NK-92 (cell line): ENCODE results near the gene CUZD1.

Source experiments
- DNase-seq: peaks from one replicate; lab custom pipeline; 2025; ENCODE audit not compliant: unreplicated experiment; lab: John Stamatoyannopoulos, UW

CUZD1 gene

GRCh38 chr10:122856902-122857301 lies 11.2 kb upstream of the CUZD1 start:
- no peak for DNase-seq

GRCh38 chr10:122855745-122856144 lies 10.1 kb upstream of the CUZD1 start:
- DNase-seq: no peak

GRCh38 chr10:122854648-122855047 lies 9.0 kb upstream of the CUZD1 start:
- no peak for DNase-seq

- DNase-seq: no peak
Observed at GRCh38 chr10:122853665-122854313, 8.1 kb upstream of the CUZD1 start.

- DNase-seq: no peak
Observed at GRCh38 chr10:122852261-122852660, 6.6 kb upstream of the CUZD1 start.

GRCh38 chr10:122850705-122851640 lies 5.3 kb upstream of the CUZD1 start:
- no peak for DNase-seq

GRCh38 chr10:122849900-122850605 lies 4.4 kb upstream of the CUZD1 start:
- no peak for DNase-seq

GRCh38 chr10:122849090-122849489 lies 3.4 kb upstream of the CUZD1 start:
- no peak for DNase-seq

- no peak for DNase-seq
Observed at GRCh38 chr10:122847782-122848604, 2.3 kb upstream of the CUZD1 start.

- DNase-seq: no peak
Observed at GRCh38 chr10:122844146-122844545, 1.5 kb downstream of the CUZD1 start.

- no peak for DNase-seq
Observed at GRCh38 chr10:122841569-122841968, 4.1 kb downstream of the CUZD1 start.

- DNase-seq: no peak
Observed at GRCh38 chr10:122839505-122839904, 6.2 kb downstream of the CUZD1 start.

- no peak for DNase-seq
Observed at GRCh38 chr10:122838880-122839279, 6.8 kb downstream of the CUZD1 start.

GRCh38 chr10:122835908-122836307 lies 9.7 kb downstream of the CUZD1 start:
- no peak for DNase-seq

GRCh38 chr10:122830965-122831353 lies 14.7 kb downstream of the CUZD1 start:
- no peak for DNase-seq

GRCh38 chr10:122830273-122830964 lies 15.2 kb downstream of the CUZD1 start:
- DNase-seq: no peak

- no peak for DNase-seq
Observed at GRCh38 chr10:122829454-122829853, 16.2 kb downstream of the CUZD1 start.

GRCh38 chr10:122828716-122829255 lies 16.9 kb downstream of the CUZD1 start:
- DNase-seq: no peak

GRCh38 chr10:122827302-122827701 lies 18.4 kb downstream of the CUZD1 start:
- DNase-seq: no peak
